IMR-90 (cell line): ENCODE results near the gene GRID1. TPM values are rescaled to one million over a fixed set of nuclear protein-coding genes. Genes with fewer than 3 reads are reported as not detected.
"Not testable (repeated sequence)": the region's sequence is repeated elsewhere in the genome, so short reads cannot be mapped to it uniquely, and the experiment has no call there.

Experiments
- ATAC-seq: fragments of 200-7000 bp; cut with Tn5 transposase; 2 replicates; pipeline ENCODE4 v1.9.1; 2020; ENCODE audit warnings: low read depth, mild to moderate bottlenecking, moderate library complexity
- BruUV-seq: library from RNA; stranded (reverse); fragments of 400-500 nt; replicated peaks from 2 replicates; lab custom pipeline; 2021; lab: Mats Ljungman, UMichigan
- CTCF ChIA-PET: fragments of 300-600 bp; formaldehyde crosslinking; extraction: SDS; loops from one replicate; lab custom pipeline; 2021; ENCODE audit warnings: antibody characterized with exemption; lab: Yijun Ruan, JAX
- POLR2A ChIA-PET: fragments of 300-600 bp; sonication (Branson Sonifier 250); formaldehyde crosslinking; loops from one replicate; lab custom pipeline; 2022; ENCODE audit warnings: antibody characterized with exemption; ENCODE audit not compliant: unreplicated experiment; lab: Charles Lee
- DNase-seq: peaks from one replicate; pipeline ENCODE4 v3.0.0; 2013
- H2AFZ ChIP-seq: replicated peaks from 2 replicates; pipeline ENCODE3; 2013; ENCODE audit warnings: low read length, mild to moderate bottlenecking; ENCODE audit not compliant: poor library complexity
- H2AK5ac ChIP-seq: 2 replicates; pipeline ENCODE4 v1.6.1; 2013; ENCODE audit warnings: low read depth, low read length, inconsistent platforms
- H2AK9ac ChIP-seq: replicated peaks from 2 replicates; pipeline ENCODE3; 2013; ENCODE audit warnings: mild to moderate bottlenecking, low read depth, low read length, moderate library complexity; ENCODE audit not compliant: poor library complexity
- H2BK120ac ChIP-seq: 2 replicates; pipeline ENCODE4 v1.6.1; 2013; ENCODE audit warnings: low read depth, low read length, inconsistent platforms
- H2BK15ac ChIP-seq: 3 replicates; pipeline ENCODE4 v1.6.1; 2013; ENCODE audit warnings: low read depth, low read length, inconsistent platforms
- H2BK20ac ChIP-seq: 2 replicates; pipeline ENCODE4 v1.6.1; 2013; ENCODE audit warnings: low read depth, mild to moderate bottlenecking, inconsistent platforms, low read length, moderate library complexity
- H2BK5ac ChIP-seq: 2 replicates; pipeline ENCODE4 v1.6.1; 2013; ENCODE audit warnings: mild to moderate bottlenecking, low read depth, low read length, inconsistent platforms; ENCODE audit not compliant: poor library complexity, severe bottlenecking
- H3K14ac ChIP-seq: replicated peaks from 2 replicates; pipeline ENCODE4 v1.6.1; 2013; ENCODE audit warnings: low read depth, low read length, inconsistent platforms
- H3K18ac ChIP-seq: 2 replicates; pipeline ENCODE4 v1.6.1; 2013; ENCODE audit warnings: low read depth, low read length, control low read depth
- H3K23ac ChIP-seq: 2 replicates; pipeline ENCODE4 v1.6.1; 2013; ENCODE audit warnings: low read depth, low read length, inconsistent platforms
- H3K27ac ChIP-seq: 2 replicates; pipeline ENCODE4 v1.5.1; 2013; ENCODE audit warnings: mild to moderate bottlenecking, control low read depth, low read length; ENCODE audit not compliant: insufficient read depth
- H3K27me3 ChIP-seq: 2 replicates; pipeline ENCODE4 v1.6.1; 2013; ENCODE audit warnings: low read length; ENCODE audit not compliant: control insufficient read depth, insufficient read depth
- H3K36me3 ChIP-seq: 2 replicates; pipeline ENCODE4 v1.6.1; 2013; ENCODE audit warnings: low read length, mixed read lengths; ENCODE audit not compliant: control insufficient read depth, insufficient read depth
- H3K4ac ChIP-seq: 2 replicates; pipeline ENCODE4 v1.6.1; 2013; ENCODE audit warnings: low read depth, low read length, inconsistent platforms
- H3K4me1 ChIP-seq: 2 replicates; pipeline ENCODE4 v1.6.1; 2013; ENCODE audit warnings: low read length, mixed read lengths; ENCODE audit not compliant: control insufficient read depth, insufficient read depth
- H3K4me2 ChIP-seq: 2 replicates; pipeline ENCODE4 v1.6.1; 2013; ENCODE audit warnings: low read depth, mild to moderate bottlenecking, control low read depth, low read length, moderate library complexity
- H3K4me3 ChIP-seq: 2 replicates; pipeline ENCODE4 v1.5.1; 2013; ENCODE audit warnings: low read depth, mild to moderate bottlenecking, control low read depth, low read length, moderate library complexity; ENCODE audit not compliant: insufficient read depth
- H3K56ac ChIP-seq: 2 replicates; pipeline ENCODE4 v1.6.1; 2013; ENCODE audit warnings: low read length, inconsistent platforms; ENCODE audit not compliant: insufficient read depth; ENCODE audit errors: extremely low read depth
- H3K79me1 ChIP-seq, 2 experiments: 2 replicates each; pipeline ENCODE4 v1.6.1; 2013; ENCODE audit warnings: low read length in 2 of 2, inconsistent platforms in 1 of 2, low read depth in 1 of 2
- H3K9ac ChIP-seq: 2 replicates; pipeline ENCODE4 v1.6.1; 2013; ENCODE audit warnings: low read depth, low read length, control low read depth
- H3K9me1 ChIP-seq: 2 replicates; pipeline ENCODE4 v1.6.1; 2013; ENCODE audit warnings: low read length, inconsistent platforms; ENCODE audit not compliant: insufficient read depth
- H3K9me3 ChIP-seq: 2 replicates; pipeline ENCODE4 v1.6.1; 2013; ENCODE audit warnings: low read length; ENCODE audit not compliant: control insufficient read depth, insufficient read depth
- H4K20me1 ChIP-seq: 2 replicates; pipeline ENCODE4 v1.6.1; 2013; ENCODE audit warnings: low read length, inconsistent platforms; ENCODE audit not compliant: insufficient read depth
- H4K5ac ChIP-seq: 2 replicates; pipeline ENCODE4 v1.6.1; 2013; ENCODE audit warnings: mild to moderate bottlenecking, low read depth, low read length, control low read depth
- H4K8ac ChIP-seq, 2 experiments: 2 replicates each; pipeline ENCODE4 v1.6.1; 2013; ENCODE audit warnings: low read depth in 2 of 2, low read length in 2 of 2, control low read depth in 1 of 2, inconsistent platforms in 1 of 2
- H4K91ac ChIP-seq: 2 replicates; pipeline ENCODE4 v1.6.1; 2013; ENCODE audit warnings: low read depth, low read length, inconsistent platforms; ENCODE audit not compliant: insufficient read depth
- BHLHE40 ChIP-seq: fragments of 150-350 bp; IDR thresholded peaks from 2 replicates; pipeline ENCODE4 v1.6.1; 2016; ENCODE audit warnings: mild to moderate bottlenecking, low read depth, low read length
- MAFK ChIP-seq: IDR thresholded peaks from 2 replicates; pipeline ENCODE4 v1.6.1; 2012; ENCODE audit warnings: low read depth, low read length, improper control_type of control experiment
- SMC3 ChIP-seq: fragments of 150-350 bp; IDR thresholded peaks from 2 replicates; pipeline ENCODE4 v1.6.1; 2016; ENCODE audit warnings: low read depth, mild to moderate bottlenecking, antibody characterized with exemption, low read length, moderate library complexity
- WGBS, 2 experiments: methylation state at CpG; one replicate each; pipeline versions ENCODE4 v1.1.5 to v1.1.7; 2013; ENCODE audit warnings: missing lambda C conversion rate in 2 of 2; ENCODE audit not compliant: insufficient read length in 1 of 2; ENCODE audit errors: extremely low coverage in 2 of 2; 5-methylcytosine and 5-hydroxymethylcytosine counted together
- dilution Hi-C: fragments of 300-500 bp; cut with HindIII; formaldehyde crosslinking; loops from one replicate; pipeline ENCODE4 v1.14.3; 2018; ENCODE audit warnings: low sequenced_read_pairs; ENCODE audit not compliant: unreplicated experiment
- in situ Hi-C: fragments of 300-500 bp; cut with MboI; formaldehyde crosslinking; loops from 3 replicates; pipeline ENCODE4 v1.14.3; 2019; ENCODE audit warnings: low sequenced_read_pairs, inconsistent platforms, mixed read lengths
- intact Hi-C: fragments of 100-400 bp; cut with micrococcal nuclease; formaldehyde crosslinking; loops from 2 replicates; pipeline ENCODE4 v1.10.0; 2022
- polyA plus RNA-seq, 3 experiments: library from polyadenylated mRNA; depleted of rRNA; stranded (reverse); fragments of >200 nt; gene quantifications; 2 replicates each; pipeline ENCODE4 v1.2.3, GENCODE V29; 2012; ENCODE audit warnings: low replicate concordance in 1 of 3
- total RNA-seq: library from RNA; depleted of rRNA; stranded (reverse); fragments of >200 nt; gene quantifications from 2 replicates; pipeline ENCODE4 v1.2.3, GENCODE V29; 2012
- TF ChIP-seq, protein P1 (sequence below): fragments of 150-350 bp; IDR thresholded peaks from 2 replicates; pipeline ENCODE4 v1.6.1; 2017; ENCODE audit warnings: mild to moderate bottlenecking, antibody characterized with exemption, low read length, low read depth

Gene GRID1
- total and polyA plus RNA-seq, 2 of the 4 experiments (the other 2 are of a cell fraction): not detected

DNA sequence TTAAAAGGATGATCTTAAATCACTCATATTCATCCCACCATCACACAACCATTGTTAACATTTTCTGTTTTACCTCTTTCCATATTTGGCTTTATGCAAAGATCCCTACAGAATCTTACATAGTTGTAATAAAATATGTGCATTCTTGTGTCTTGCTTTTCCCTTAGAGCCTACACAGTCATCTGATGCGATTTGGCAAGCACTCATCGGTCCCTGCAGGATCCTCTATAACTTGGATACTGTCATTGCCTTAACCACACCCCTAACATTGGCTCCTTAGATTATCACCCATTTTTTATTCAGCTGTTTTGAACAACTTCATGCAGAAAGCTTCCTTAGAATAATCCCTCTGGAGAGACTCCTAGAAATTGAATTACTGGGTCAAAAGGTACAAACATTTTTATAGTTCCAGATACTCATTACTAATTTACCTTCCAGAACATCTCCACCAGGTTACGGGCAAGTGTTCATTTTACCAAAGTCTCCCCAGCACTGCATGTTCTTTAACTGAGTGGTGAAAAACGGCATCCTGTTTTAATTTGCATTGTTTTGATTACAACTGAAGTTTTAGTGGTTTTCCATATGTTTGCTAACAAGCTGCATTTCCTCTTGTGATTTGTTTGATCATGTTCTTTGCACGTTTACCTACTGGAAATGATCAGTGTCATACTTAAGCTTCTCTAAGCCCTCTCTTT, 268.3 kb downstream of the GRID1 start:
- ChIA-PET POLR2A (no interaction called here), CTCF (no interaction called here)
- Histone ChIP-seq H3K14ac (no peak overlapping the region), H3K9me3 (no peaks in the 10 kb centered on the region), H3K9ac (no peak overlapping the region), H2BK120ac (no peak overlapping the region), H3K27me3 (no peaks in the 10 kb centered on the region), H2AFZ (no peak overlapping the region), H3K4me3 (no peak overlapping the region), H3K18ac (no peak overlapping the region), H3K79me1 (no peaks in the 10 kb centered on the region), H3K36me3 (no peaks in the 10 kb centered on the region), H3K9me1 (no peaks in the 10 kb centered on the region), H2BK20ac (no peak overlapping the region), H4K91ac (no peak overlapping the region), H4K5ac (no peak overlapping the region), H3K27ac (no peak overlapping the region), H2AK9ac (no peak overlapping the region), H3K23ac (no peak overlapping the region), H2BK15ac (no peak overlapping the region), H4K20me1 (no peaks in the 10 kb centered on the region), H2AK5ac (no peak overlapping the region), H4K8ac (no peak overlapping the region), H3K4me1 (no peaks in the 10 kb centered on the region), H2BK5ac (no peak overlapping the region), H3K56ac (no peak overlapping the region), H3K4me2 (no peak overlapping the region), H3K4ac (no peak overlapping the region)
- intact Hi-C loops (no loop called here), in situ Hi-C loops (no loop called here), dilution Hi-C loops (no loop called here)
- no TSS peak for BruUV-seq
- DNase-seq (no peak), ATAC-seq (no peak)
- no peak for TF ChIP-seq BHLHE40
- no peak for TF ChIP-seq MAFK
- TF ChIP-seq SMC3: no peak
- TF ChIP-seq, protein P1, sequence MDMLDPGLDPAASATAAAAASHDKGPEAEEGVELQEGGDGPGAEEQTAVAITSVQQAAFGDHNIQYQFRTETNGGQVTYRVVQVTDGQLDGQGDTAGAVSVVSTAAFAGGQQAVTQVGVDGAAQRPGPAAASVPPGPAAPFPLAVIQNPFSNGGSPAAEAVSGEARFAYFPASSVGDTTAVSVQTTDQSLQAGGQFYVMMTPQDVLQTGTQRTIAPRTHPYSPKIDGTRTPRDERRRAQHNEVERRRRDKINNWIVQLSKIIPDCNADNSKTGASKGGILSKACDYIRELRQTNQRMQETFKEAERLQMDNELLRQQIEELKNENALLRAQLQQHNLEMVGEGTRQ: no peak
- no CpG with 5 or more reads among the region's 5 CpGs for WGBS, 2 experiments

DNA sequence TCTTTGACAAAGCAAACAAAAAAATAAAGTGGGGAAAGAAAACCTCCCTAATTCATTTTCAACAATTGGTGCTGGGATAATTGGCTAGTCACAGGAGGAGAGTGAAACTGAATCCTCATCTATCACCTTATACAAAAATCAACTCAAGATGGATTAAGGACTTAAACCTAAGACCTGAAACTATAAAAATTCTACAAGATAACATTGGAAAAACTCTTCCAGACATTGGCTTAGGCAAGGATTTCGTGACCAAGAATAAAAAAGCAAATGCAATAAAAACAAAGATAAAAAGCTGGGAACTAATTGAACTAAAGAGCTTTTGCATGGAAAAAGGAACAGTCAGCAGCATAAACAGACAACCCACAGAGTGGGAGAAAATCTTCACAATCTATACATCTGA, 271.5 kb downstream of the GRID1 start:
- H3K79me1 ChIP-seq, H3K4me2 ChIP-seq, H2AK9ac ChIP-seq, H3K9me1 ChIP-seq, H4K20me1 ChIP-seq, H2BK15ac ChIP-seq, H4K5ac ChIP-seq, H3K18ac ChIP-seq, H3K4ac ChIP-seq, H2AFZ ChIP-seq, H3K14ac ChIP-seq, H3K4me3 ChIP-seq, H2BK120ac ChIP-seq, H2BK5ac ChIP-seq, in situ Hi-C loops, H3K27ac ChIP-seq, H4K8ac ChIP-seq, H3K56ac ChIP-seq, H2AK5ac ChIP-seq, H3K23ac ChIP-seq, H3K9ac ChIP-seq, H3K4me1 ChIP-seq, H4K91ac ChIP-seq, H3K36me3 ChIP-seq, BruUV-seq, H3K27me3 ChIP-seq, POLR2A ChIA-PET, intact Hi-C loops, dilution Hi-C loops, H2BK20ac ChIP-seq, CTCF ChIA-PET, H3K9me3 ChIP-seq, ATAC-seq, DNase-seq: not testable (repeated sequence)
- WGBS, 2 experiments: no CpG with 5 or more reads among the region's 1 CpG
